ENCODE data around the gene GLRX. TPM values are rescaled to one million over a fixed set of nuclear protein-coding genes. Genes with fewer than 3 reads are reported as not detected.

The GLRX gene
- polyA plus RNA-seq, 3 donors = 386 to 603 (median 555) TPM

DNA sequence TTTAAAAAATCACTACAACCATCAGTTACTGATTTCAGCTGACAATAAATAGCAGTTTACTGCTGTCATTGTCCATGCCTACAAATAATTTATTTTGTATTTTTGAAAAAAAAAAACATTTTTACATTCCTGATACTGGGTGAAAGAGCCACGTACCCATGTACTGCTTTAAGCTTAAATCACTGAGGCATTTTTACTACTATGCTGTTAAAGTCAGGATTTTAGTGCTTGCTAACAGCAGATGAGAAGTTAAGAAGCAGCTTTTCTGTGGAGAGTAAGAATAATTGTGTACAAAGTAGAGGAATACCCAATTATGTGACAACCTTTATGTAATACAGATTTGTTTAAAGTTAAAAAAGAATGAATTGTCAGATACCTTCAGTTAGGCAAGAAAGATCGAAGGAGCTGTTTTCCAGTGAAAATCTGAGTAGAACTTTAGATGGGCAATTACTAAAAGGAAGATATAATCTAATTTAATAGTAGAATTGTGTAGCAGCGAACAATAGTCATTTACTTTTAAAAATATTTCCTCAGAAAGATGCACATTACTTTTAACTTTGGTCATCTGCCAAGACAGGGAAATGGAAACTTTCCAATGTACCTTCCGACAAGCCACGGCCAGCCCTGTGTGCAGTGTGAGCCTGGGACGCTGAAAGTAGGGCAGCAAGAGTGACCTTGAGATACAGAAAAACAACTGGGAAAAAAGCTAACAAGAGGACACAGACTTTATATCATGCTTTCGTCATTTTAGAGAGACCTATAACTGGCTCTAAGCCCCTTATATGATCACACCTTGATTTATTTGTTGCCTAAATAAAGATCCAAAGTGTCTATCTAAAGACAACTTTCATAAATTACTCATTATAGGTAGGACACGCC lies 51.5 kb downstream of the GLRX start:
- H3K4me3 Mint-ChIP-seq = no peak overlapping the region
- WGBS (ENCODE audit: insufficient coverage) = 88% methylated on average over 3 of the region's 8 CpGs

DNA sequence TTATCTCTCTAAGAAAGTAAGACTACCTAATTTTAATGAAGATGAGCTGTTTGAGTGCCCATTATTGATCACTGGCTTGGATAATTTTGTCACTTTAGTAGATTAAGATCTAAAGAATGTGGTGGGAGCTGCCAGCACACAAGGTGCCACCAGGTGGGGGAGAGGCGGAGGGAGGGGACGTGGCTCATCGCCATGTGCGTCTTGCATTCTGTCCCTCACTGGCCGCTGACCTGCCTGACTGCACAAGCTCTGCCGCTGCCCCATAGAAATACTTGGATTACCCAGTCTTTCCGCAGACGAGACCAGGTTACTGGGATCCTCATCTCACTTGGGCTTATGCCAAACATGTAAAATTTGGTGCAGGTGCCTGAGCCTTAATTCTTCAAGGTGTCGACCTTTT lies 53.8 kb downstream of the GLRX start:
- intact Hi-C loops (cut with micrococcal nuclease) = no loop called here
- Histone ChIP-seq H3K27me3 (ENCODE audit: control insufficient read depth in 2 of 2, insufficient read depth in 2 of 2, low read length in 2 of 2) (no peaks in the 10 kb centered on the region), H3K4me2 (replicated peaks; ENCODE audit: extremely low read depth, low read length, poor library complexity, severe bottlenecking) (no peak overlapping the region), H2AFZ (ENCODE audit: insufficient read depth, low read depth, low read length, poor library complexity, severe bottlenecking) (no peak overlapping the region), H3K4me3 (replicated peaks in 1 of 3; ENCODE audit: low read depth in 2 of 3, low read length in 3 of 3) (no peak overlapping the region), H3K27ac (ENCODE audit: low read depth in 1 of 2, low read length in 2 of 2) (no peak overlapping the region), H3K9me3 (replicated peaks in 1 of 2; ENCODE audit: control insufficient read depth in 1 of 2, insufficient read depth in 1 of 2, low read length in 2 of 2) (no peaks in the 10 kb centered on the region), H3K79me2 (ENCODE audit: insufficient read depth, low read length) (no peaks in the 10 kb centered on the region), H4K20me1 (ENCODE audit: insufficient read depth, low read length) (no peaks in the 10 kb centered on the region), H3K9ac (ENCODE audit: insufficient read depth, low read length, poor library complexity, severe bottlenecking) (no peak overlapping the region), H3K36me3 (replicated peaks in 1 of 2; ENCODE audit: control insufficient read depth in 1 of 2, insufficient read depth in 2 of 2, low read length in 2 of 2) (no peaks in the 10 kb centered on the region), H3K4me1 (ENCODE audit: control insufficient read depth in 1 of 2, insufficient read depth in 2 of 2, low read length in 2 of 2) (peaks cover 11% of the 10 kb centered on the region in 2 donors)
- Mint-ChIP-seq H3K27me3 (ENCODE audit: low read depth in 3 of 3) (peaks cover 0 to 4% (median 0%) of the 10 kb centered on the region in 3 donors), H3K27ac (no peak overlapping the region), H3K9me3 (no peaks in the 10 kb centered on the region), H3K4me1 (peaks cover 14% of the 10 kb centered on the region), H3K36me3 (no peaks in the 10 kb centered on the region), H3K4me3 (no peak overlapping the region)
- WGBS (ENCODE audit: insufficient coverage) = 97% methylated on average over 9 of the region's 9 CpGs
- no peak for DNase-seq
- TF ChIP-seq, protein P1, sequence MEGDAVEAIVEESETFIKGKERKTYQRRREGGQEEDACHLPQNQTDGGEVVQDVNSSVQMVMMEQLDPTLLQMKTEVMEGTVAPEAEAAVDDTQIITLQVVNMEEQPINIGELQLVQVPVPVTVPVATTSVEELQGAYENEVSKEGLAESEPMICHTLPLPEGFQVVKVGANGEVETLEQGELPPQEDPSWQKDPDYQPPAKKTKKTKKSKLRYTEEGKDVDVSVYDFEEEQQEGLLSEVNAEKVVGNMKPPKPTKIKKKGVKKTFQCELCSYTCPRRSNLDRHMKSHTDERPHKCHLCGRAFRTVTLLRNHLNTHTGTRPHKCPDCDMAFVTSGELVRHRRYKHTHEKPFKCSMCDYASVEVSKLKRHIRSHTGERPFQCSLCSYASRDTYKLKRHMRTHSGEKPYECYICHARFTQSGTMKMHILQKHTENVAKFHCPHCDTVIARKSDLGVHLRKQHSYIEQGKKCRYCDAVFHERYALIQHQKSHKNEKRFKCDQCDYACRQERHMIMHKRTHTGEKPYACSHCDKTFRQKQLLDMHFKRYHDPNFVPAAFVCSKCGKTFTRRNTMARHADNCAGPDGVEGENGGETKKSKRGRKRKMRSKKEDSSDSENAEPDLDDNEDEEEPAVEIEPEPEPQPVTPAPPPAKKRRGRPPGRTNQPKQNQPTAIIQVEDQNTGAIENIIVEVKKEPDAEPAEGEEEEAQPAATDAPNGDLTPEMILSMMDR (IDR thresholded peaks at IDR 0.05) = no peak

More for the DNA sequence above, 51.5 kb downstream of the GLRX start:
- no peak overlapping the region for H3K27ac Mint-ChIP-seq
- H3K9me3 Mint-ChIP-seq = no peaks in the 10 kb centered on the region
- no peaks in the 10 kb centered on the region for H3K9me3 ChIP-seq (replicated peaks in 1 of 2; ENCODE audit: control insufficient read depth in 1 of 2, insufficient read depth in 1 of 2, low read length in 2 of 2)
- no peaks in the 10 kb centered on the region for H4K20me1 ChIP-seq (ENCODE audit: insufficient read depth, low read length)
- no peak for DNase-seq
- H3K27ac ChIP-seq (ENCODE audit: low read depth in 1 of 2, low read length in 2 of 2) = no peak overlapping the region
- intact Hi-C loops (cut with micrococcal nuclease) = no loop called here
- H3K36me3 ChIP-seq (replicated peaks in 1 of 2; ENCODE audit: control insufficient read depth in 1 of 2, insufficient read depth in 2 of 2, low read length in 2 of 2) = no peaks in the 10 kb centered on the region
- H3K79me2 ChIP-seq (ENCODE audit: insufficient read depth, low read length) = no peaks in the 10 kb centered on the region
- H3K4me1 Mint-ChIP-seq = peaks cover 18% of the 10 kb centered on the region
- no peak overlapping the region for H3K4me2 ChIP-seq (replicated peaks; ENCODE audit: extremely low read depth, low read length, poor library complexity, severe bottlenecking)
- no peaks in the 10 kb centered on the region for H3K36me3 Mint-ChIP-seq
- no peaks in the 10 kb centered on the region for H3K27me3 Mint-ChIP-seq (ENCODE audit: low read depth in 3 of 3)
- H2AFZ ChIP-seq (ENCODE audit: insufficient read depth, low read depth, low read length, poor library complexity, severe bottlenecking) = no peak overlapping the region
- H3K4me3 ChIP-seq (replicated peaks in 1 of 3; ENCODE audit: low read depth in 2 of 3, low read length in 3 of 3) = no peak overlapping the region
- peaks cover 13 to 17% of the 10 kb centered on the region in 2 donors for H3K4me1 ChIP-seq (ENCODE audit: control insufficient read depth in 1 of 2, insufficient read depth in 2 of 2, low read length in 2 of 2)
- H3K9ac ChIP-seq (ENCODE audit: insufficient read depth, low read length, poor library complexity, severe bottlenecking) = no peak overlapping the region
- TF ChIP-seq, protein P1 (IDR thresholded peaks at IDR 0.05) = no peak
- no peaks in the 10 kb centered on the region for H3K27me3 ChIP-seq (ENCODE audit: control insufficient read depth in 2 of 2, insufficient read depth in 2 of 2, low read length in 2 of 2)

Measured in CD14-positive monocyte (primary cell).